ENCODE data around the gene PER3.

DNA sequence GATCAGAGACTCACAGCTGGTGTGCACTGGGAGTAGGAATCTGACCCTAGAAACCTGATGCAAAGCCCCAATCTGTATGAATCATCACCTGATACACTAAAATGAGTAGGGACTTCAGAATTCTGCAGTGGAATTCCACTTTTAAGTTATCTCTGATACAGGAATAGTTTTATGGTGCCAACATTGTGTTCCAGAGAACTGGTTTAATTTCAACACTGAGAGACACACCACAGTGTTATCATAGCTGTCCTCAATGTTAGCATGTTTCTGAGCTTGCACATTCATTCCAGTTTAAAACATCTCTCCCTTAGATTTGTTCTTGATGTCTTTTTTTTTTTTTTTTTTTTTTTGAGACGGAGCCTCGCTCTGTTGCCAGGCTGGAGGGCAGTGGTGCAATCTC lies 61.7 kb downstream of the PER3 start:
- TF ChIP-seq, protein P1, sequence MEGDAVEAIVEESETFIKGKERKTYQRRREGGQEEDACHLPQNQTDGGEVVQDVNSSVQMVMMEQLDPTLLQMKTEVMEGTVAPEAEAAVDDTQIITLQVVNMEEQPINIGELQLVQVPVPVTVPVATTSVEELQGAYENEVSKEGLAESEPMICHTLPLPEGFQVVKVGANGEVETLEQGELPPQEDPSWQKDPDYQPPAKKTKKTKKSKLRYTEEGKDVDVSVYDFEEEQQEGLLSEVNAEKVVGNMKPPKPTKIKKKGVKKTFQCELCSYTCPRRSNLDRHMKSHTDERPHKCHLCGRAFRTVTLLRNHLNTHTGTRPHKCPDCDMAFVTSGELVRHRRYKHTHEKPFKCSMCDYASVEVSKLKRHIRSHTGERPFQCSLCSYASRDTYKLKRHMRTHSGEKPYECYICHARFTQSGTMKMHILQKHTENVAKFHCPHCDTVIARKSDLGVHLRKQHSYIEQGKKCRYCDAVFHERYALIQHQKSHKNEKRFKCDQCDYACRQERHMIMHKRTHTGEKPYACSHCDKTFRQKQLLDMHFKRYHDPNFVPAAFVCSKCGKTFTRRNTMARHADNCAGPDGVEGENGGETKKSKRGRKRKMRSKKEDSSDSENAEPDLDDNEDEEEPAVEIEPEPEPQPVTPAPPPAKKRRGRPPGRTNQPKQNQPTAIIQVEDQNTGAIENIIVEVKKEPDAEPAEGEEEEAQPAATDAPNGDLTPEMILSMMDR (IDR thresholded peaks at IDR 0.05; ENCODE audit: low read depth, low read length, poor library complexity, severe bottlenecking): no peak
- TF ChIP-seq EZH2phosphoT487 (IDR thresholded peaks at IDR 0.05; ENCODE audit: borderline replicate concordance, low read length): no peak

All from DOHH2 (cell line).